EH (cell line): ENCODE results near the gene TEKTIP1.
"Not testable (repeated sequence)": the region's sequence is repeated elsewhere in the genome, so short reads cannot be mapped to it uniquely, and the experiment has no call there.

ENCODE experiments used
- DNase-seq: peaks from one replicate; pipeline ENCODE4 v3.0.0-alpha.2; 2015; ENCODE audit warnings: low read depth

The TEKTIP1 gene

GRCh38 chr19:3557461-3558248 is 18.7 kb downstream of the TEKTIP1 start, which contains the start of gene MFSD12:
Gene MFSD12, minus strand, starts transcription at chr19:3557586. Its CDS starts 183 bp downstream, at chr19:3557403.
- DNase-seq, result peak; percentile 95

DNA sequence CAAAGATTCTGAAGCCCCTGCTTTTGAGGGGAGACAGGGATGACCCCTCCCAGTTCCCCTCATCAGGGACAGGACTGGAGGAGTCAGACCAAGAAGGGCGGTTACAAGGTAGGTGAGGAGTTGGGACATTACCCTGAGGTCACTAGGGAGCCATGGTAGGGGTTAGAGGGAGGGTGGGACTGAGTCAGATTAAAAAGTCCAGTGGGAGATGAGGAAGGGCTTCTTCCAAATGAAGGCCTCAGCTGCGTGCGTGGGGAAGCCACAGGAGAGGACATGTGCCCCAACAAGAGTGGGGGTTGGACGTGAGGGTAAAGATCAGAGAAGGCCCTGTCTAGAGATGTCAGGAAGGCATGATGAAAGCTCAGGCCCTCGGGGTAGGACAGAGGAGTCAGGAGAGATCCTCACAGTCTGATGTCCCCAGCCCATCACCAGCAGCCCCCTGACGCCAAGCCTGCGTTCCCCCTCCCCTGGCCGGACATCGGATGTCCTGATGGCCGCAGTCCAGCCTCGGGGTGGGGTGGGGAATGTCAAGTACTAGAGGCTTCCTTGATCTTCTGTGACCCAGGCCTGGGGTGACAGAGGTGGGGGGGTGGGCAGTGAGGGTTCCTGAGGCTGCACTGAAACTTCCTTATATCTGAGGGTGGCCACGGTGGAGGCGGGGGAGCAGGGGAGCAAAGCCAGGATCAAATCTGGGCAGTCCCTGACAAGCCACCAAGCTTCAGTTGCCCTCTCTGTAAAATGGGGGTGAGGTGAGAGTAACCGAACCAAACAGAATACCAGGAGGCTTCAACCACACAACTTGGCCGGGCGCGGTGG is 24.9 kb downstream of the TEKTIP1 start:
- DNase-seq, result no peak

GRCh38 chr19:3565139-3565538 is 26.2 kb downstream of the TEKTIP1 start:
- peak; percentile 75 for DNase-seq

- not testable (repeated sequence) for DNase-seq
Measured at GRCh38 chr19:3570042-3570441, 31.1 kb downstream of the TEKTIP1 start.

DNA sequence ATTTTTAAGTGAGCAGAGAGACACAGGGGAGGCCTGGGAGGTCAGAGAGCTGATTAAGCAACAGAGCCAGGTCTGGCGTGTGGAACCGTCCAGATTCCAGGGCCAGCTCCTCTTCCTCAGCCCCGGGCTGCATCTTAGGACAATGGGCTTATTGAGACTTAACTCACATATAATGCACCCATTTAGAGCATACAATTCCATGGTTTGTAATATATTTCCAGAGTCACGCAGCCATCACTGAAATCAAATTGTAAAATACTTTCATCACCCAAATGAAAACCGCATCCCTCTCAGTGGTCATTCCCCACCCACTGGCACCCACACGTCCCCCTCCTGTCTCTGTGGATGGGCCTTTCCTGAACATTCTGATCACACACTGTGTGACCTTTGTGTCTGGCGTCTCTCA is 31.6 kb downstream of the TEKTIP1 start:
- no peak for DNase-seq

DNA sequence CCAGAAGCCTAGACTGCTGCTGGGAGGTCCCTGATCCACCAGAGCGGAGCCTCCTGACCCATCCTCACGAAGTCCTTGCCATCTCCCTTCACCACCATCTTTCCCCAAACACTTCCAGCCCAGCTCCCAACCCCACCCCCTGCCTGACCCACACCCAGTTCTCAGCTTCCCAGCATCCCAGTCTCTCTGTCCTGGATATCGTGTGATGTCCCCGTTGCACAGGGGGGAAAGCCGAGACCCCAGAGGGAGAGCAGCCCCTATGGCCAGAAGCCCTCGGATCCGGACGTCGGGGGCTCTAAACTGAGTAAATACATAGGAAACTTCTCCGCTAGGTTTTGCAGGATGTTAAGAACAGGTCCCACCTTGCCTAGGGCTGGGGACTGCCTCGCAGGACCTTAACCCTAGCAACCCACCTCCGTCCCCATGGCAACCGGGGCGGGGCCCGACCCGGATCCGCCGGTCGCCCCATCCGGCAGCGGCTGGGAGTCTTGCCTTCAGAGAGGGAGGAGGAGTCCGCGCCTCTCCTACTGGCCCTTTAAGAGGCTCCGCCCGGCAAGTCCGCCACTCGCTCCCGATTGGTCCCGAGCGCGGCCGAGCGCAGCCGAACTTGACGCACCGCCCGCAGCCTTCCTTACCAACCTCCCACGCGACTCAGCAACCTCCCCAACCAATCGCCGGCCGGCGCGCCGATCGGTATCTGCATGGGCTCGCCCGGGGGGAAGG is 33.3 kb downstream of the TEKTIP1 start:
- DNase-seq, result peak; percentile 100

DNA sequence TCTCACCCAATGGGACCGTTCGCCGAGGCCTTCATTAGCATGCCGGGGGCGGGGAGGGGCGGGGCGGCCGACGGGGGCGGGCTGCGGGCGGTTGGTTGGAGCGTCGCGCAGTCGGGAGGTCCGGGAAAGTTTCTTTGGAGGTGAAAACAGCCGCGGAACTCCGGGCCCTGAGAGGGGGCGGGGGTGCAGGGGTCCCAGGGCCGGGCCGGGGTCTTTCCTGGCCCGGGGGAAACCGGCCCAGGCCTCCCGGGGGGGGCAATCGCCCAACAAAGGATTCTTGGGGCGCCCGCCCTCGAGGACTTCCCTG is 33.8 kb downstream of the TEKTIP1 start, which contains the start of gene HMG20B:
Gene HMG20B (plus strand): TSS at position 90 of the 307 bp plus-strand sequence. CDS start 366 bp downstream, outside the sequence.
- DNase-seq, result no peak

DNA sequence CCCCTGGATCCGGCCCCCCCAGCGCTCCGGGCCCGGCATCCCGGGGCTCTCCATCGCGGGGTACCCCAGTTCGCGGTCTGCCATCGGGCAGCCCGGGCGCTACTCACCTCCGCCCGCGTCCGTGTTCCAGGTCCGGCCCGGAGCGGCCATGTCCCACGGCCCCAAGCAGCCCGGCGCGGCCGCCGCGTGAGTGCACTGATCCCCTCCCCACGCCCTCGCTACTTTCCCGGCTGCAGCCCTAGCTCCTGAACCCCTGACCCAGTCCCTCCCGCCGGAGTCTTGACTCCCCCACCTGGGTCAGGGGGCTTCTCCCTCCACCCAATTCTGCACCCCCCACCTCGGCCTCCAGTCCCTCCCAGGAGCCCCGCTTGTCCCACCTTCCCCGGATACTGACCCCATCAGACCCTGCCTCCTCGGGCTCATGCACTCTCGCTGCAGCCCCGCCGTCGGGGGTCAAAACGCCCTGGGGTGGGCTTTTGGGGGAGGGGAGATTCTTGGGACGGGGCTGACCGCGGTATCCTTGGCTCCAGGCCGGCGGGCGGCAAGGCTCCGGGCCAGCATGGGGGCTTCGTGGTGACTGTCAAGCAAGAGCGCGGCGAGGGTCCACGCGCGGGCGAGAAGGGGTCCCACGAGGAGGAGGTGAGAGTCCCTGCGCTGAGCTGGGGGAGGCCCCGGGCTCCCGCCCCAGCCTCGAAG is 34.3 kb downstream of the TEKTIP1 start:
- DNase-seq, result no peak

- DNase-seq, result peak; percentile 97
Measured at GRCh38 chr19:3573858-3574637, 35.1 kb downstream of the TEKTIP1 start.

DNA sequence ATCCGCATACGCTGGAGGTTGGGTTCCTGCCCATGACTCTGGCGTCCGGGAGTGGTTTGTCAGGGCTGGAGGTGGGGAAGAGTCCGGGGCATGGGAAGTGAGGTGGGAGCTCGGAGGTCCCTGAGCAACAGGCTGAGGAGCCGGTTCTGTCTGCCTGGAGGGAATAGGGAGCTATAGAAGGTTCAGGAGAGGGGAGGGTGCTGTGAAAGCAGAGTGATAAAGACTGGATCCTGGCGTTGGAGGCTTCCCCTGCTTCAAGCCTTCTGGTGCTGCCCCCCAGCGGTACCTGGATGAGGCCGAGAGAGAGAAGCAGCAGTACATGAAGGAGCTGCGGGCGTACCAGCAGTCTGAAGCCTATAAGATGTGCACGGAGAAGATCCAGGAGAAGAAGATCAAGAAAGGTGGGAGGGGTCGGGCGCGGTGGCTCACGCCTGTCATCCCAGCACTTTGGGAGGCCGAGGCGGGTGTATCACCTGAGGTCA is 36.3 kb downstream of the TEKTIP1 start:
- peak; percentile 23 for DNase-seq

GRCh38 chr19:3575949-3576673 is 37.1 kb downstream of the TEKTIP1 start:
- DNase-seq, result no peak

DNA sequence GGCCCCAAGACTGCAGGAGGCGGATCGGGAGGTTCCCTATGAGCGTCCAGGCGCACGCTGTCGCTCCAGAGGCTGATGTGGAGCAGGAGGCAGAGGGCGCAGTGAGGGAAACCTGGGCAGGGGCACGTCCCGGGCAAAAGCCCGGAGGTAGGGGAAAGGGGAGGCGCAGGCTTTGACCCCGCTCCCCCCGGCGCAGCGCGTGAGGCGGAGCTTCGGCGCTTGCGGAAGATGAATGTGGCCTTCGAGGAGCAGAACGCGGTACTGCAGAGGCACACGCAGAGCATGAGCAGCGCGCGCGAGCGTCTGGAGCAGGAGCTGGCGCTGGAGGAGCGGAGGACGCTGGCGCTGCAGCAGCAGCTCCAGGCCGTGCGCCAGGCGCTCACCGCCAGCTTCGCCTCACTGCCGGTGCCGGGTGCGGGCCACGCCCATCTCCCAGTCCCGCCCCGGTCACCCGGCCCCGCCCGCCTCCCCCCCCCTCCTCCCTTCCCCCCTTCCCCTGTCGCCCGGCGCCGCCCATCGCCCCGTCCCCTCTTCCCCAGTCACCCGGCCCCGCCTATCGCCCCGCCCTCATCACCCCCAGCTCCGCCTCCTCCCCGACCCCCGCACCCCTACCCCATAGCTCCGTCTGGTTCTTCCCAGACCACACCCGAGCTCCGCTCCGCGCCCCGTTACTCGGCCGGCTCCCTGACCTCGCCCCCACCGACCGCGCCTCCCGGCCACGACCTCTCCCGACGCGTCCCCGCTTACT is 37.9 kb downstream of the TEKTIP1 start:
- peak; percentile 58 for DNase-seq

DNA sequence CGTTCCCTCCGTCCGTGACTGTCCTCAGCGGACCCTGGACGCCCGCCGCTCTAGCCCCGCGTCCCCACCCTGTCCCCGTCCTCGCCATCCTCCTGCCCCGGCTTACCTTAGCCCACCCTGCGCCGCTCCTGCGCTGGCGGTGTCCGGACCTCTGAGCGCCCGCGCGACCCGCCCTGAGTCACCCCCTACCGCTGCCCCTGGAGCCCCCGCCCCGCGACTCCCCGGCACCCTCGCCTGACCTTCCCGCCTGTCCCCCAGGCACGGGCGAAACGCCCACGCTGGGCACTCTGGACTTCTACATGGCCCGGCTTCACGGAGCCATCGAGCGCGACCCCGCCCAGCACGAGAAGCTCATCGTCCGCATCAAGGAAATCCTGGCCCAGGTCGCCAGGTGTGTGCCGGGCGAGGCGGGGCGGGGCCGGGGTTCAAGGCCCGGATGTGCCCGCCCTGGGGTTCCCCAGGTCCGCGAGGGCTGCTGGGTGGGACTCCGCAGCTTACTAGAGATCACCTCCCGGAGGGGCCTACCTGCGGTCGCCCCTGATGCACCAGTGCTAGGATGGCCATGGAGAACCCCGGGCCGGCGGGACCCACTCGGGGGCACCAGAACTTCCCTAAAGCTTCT is 38.9 kb downstream of the TEKTIP1 start:
- DNase-seq, result no peak

DNA sequence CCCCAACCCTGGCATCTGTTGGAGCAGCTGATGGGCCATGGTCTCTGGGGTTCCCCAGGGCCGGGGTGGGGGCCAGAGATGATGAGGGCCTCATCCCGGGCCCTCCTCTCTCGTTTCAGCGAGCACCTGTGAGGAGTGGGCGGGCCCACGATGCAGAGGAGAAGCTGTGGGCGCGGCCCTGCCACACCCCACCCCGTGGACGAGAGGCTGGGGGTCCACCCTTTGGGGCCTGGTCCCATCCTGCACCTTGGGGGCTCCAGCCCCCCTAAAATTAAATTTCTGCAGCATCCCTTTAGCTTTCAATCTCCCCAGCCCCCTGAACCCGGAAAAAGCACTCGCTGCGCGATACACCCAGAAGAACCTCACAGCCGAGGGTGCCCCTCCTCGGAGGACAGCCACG is 39.4 kb downstream of the TEKTIP1 start:
- DNase-seq, result no peak

DNA sequence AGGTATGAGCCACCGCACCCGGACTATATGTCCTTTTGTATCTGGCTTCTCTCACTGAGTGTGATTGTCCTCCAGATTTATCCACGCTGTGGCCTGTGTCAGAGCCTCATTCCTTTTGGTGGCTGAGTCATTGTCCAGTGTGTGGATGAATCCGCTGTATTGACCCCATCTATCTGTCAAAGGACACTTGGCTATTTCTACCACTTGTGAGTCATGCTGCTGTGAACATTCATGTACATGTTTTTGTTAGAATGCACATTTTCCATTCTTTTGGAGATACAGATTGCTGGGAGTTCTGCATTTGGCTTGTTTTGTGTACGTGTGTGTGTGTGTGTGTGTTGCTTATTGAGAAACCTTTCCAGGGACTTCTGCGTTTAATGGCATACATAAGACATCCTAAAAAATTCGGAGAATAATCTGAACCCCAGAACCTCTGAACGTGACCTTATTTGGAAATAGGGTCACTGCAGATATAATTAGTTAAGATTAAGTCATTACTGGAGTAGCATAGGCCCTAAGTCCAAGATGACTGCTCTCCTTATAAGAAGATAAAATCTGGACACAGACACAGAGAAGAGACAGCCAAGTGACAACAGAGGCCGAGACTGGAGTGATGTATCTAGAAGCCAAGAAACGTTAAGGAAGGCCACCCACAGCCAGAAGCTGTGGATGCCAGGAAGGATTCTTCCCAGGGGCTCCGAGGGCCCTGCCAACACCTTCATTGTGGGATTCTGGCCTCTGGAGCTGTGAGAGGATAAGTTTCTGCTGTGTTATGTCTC is 41.4 kb downstream of the TEKTIP1 start:
- DNase-seq, result peak; percentile 98

DNA sequence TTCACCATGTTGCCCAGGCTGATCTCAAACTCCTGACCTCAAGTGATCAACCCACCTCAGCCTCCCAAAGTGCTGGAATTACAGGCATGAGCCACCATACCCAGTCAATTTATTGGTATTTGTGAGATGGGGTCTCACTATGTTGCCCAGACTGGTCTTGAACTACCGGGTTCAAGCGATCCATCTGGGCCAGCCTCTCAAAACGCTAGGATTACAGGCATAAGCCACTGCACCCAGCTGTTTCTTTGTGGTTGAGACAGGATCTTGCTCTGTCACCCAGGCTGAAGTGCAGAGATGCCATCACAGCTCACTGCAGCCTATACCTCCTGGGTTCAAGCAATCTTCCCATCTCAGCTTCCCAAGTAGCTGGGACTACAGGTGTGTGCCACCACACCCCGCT is 42.8 kb downstream of the TEKTIP1 start:
- DNase-seq, result not testable (repeated sequence)

DNA sequence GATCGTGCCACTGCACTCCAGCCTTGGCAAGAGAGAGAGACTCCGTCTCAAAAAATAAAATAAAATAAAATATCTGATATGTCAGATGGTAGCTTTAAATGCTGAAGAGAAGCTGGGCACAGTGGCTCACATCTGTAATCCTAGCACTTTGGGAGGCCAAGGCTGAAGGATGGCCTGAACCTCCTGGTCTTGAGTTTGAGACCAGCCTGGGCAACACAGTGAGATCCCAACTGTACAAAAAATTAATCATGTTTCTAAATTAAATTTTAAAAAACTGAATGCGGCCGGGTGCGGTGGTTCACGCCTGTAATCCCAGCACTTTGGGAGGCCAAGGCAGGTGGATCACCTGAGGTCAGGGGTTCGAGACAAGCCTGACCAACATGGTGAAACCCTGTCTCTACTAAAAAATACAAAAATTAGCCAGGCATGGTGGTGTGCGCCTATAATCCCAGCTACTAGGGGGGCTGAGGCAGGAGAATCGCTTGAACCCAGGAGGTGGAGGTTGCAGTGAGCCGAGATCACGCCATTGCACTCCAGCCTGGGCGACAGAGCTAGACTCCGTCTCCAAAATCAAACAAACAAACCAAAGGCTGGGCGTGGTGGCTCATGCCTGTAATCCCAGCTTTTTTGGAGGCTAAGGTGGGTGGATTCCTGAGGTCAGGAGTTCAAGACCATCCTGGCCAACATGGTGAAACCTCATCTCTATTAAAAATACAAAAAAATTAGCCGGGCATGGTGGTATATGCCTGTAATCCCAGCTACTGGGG is 45.2 kb downstream of the TEKTIP1 start:
- not testable (repeated sequence) for DNase-seq
